Measurements from ENCODE around the gene AAMP.

GRCh38 chr2:218234521-218234920 is 35.4 kb downstream of the AAMP start:
- TF ChIP-seq CTCF (conservative IDR thresholded peaks at IDR 0.05; ENCODE audit: low read length) (no peak), EZH2phosphoT487 (IDR thresholded peaks at IDR 0.05; ENCODE audit: borderline replicate concordance, low read depth, low read length) (no peak)
